Measurements from ENCODE around the gene CCDC149. TPM values are rescaled to one million over a fixed set of nuclear protein-coding genes. Genes with fewer than 3 reads are reported as not detected.

Gene CCDC149
- total RNA-seq, 1 donor from 2014 or later = 20.6 TPM

GRCh38 chr4:24924309-24924781 lies 11.5 kb upstream of the CCDC149 start:
- no peak for DNase-seq (ENCODE audit: extremely low spot score, unreplicated experiment)

GRCh38 chr4:24923550-24923949 lies 10.7 kb upstream of the CCDC149 start:
- peaks cover 3% of the 10 kb centered on the region for H3K9me3 Mint-ChIP-seq (ENCODE audit: unreplicated experiment)
- H3K27me3 Mint-ChIP-seq (ENCODE audit: unreplicated experiment) = peaks cover 16% of the 10 kb centered on the region
- no peaks in the 10 kb centered on the region for H3K4me1 Mint-ChIP-seq (ENCODE audit: unreplicated experiment)
- no peak for DNase-seq (ENCODE audit: extremely low spot score, unreplicated experiment)
- no peak overlapping the region for H3K27ac Mint-ChIP-seq (ENCODE audit: unreplicated experiment)
- no peak for TF ChIP-seq CTCF (IDR thresholded peaks at IDR 0.05)
- no peaks in the 10 kb centered on the region for H3K36me3 Mint-ChIP-seq (ENCODE audit: unreplicated experiment)
- H3K4me3 Mint-ChIP-seq (ENCODE audit: unreplicated experiment) = no peak overlapping the region

More at GRCh38 chr4:24924309-24924781, 11.5 kb upstream of the CCDC149 start:
- no peaks in the 10 kb centered on the region for H3K36me3 Mint-ChIP-seq (ENCODE audit: unreplicated experiment)
- H3K9me3 Mint-ChIP-seq (ENCODE audit: unreplicated experiment) = peaks cover 3% of the 10 kb centered on the region
- H3K27ac Mint-ChIP-seq (ENCODE audit: unreplicated experiment) = no peak overlapping the region
- no peak overlapping the region for H3K4me3 Mint-ChIP-seq (ENCODE audit: unreplicated experiment)
- no peaks in the 10 kb centered on the region for H3K4me1 Mint-ChIP-seq (ENCODE audit: unreplicated experiment)
- no peak for TF ChIP-seq CTCF (IDR thresholded peaks at IDR 0.05)
- H3K27me3 Mint-ChIP-seq (ENCODE audit: unreplicated experiment) = peaks cover 23% of the 10 kb centered on the region

- DNase-seq (ENCODE audit: extremely low spot score, unreplicated experiment) = no peak
- peaks cover 12% of the 10 kb centered on the region for H3K27me3 Mint-ChIP-seq (ENCODE audit: unreplicated experiment)
- H3K9me3 Mint-ChIP-seq (ENCODE audit: unreplicated experiment) = peaks cover 3% of the 10 kb centered on the region
- no peaks in the 10 kb centered on the region for H3K4me1 Mint-ChIP-seq (ENCODE audit: unreplicated experiment)
- H3K27ac Mint-ChIP-seq (ENCODE audit: unreplicated experiment) = no peak overlapping the region
- no peak overlapping the region for H3K4me3 Mint-ChIP-seq (ENCODE audit: unreplicated experiment)
- TF ChIP-seq CTCF (IDR thresholded peaks at IDR 0.05) = no peak
- H3K36me3 Mint-ChIP-seq (ENCODE audit: unreplicated experiment) = no peaks in the 10 kb centered on the region
These were observed 10.2 kb upstream of the CCDC149 start for GRCh38 chr4:24923002-24923401.

- no peak overlapping the region for H3K4me3 Mint-ChIP-seq (ENCODE audit: unreplicated experiment)
- H3K27me3 Mint-ChIP-seq (ENCODE audit: unreplicated experiment) = peaks cover 6% of the 10 kb centered on the region
- no peak for DNase-seq (ENCODE audit: extremely low spot score, unreplicated experiment)
- no peaks in the 10 kb centered on the region for H3K36me3 Mint-ChIP-seq (ENCODE audit: unreplicated experiment)
- H3K27ac Mint-ChIP-seq (ENCODE audit: unreplicated experiment) = no peak overlapping the region
- peaks cover 3% of the 10 kb centered on the region for H3K9me3 Mint-ChIP-seq (ENCODE audit: unreplicated experiment)
- H3K4me1 Mint-ChIP-seq (ENCODE audit: unreplicated experiment) = peaks cover 1% of the 10 kb centered on the region
- TF ChIP-seq CTCF (IDR thresholded peaks at IDR 0.05) = no peak
These were observed 9.6 kb upstream of the CCDC149 start for GRCh38 chr4:24922416-24922815.

- Mint-ChIP-seq H3K4me3 (ENCODE audit: unreplicated experiment) (no peak overlapping the region), H3K4me1 (ENCODE audit: unreplicated experiment) (peaks cover 4% of the 10 kb centered on the region), H3K27ac (ENCODE audit: unreplicated experiment) (no peak overlapping the region), H3K36me3 (ENCODE audit: unreplicated experiment) (no peaks in the 10 kb centered on the region), H3K27me3 (ENCODE audit: unreplicated experiment) (peaks cover 5% of the 10 kb centered on the region), H3K9me3 (ENCODE audit: unreplicated experiment) (peaks cover 3% of the 10 kb centered on the region)
- TF ChIP-seq CTCF (IDR thresholded peaks at IDR 0.05) = no peak
- no peak for DNase-seq (ENCODE audit: extremely low spot score, unreplicated experiment)
These were observed 8.6 kb upstream of the CCDC149 start for GRCh38 chr4:24921491-24921890.

Data from osteocyte (in vitro differentiated cells).